HCT116 (cell line): ENCODE measurements around the gene EN2. TPM values are rescaled to one million over a fixed set of nuclear protein-coding genes. Genes with fewer than 3 reads are reported as not detected.

Source experiments
- ATAC-seq: fragments of 200-7000 bp; cut with Tn5 transposase; 2 replicates; pipeline ENCODE4 v1.9.1; 2020; ENCODE audit warnings: mild to moderate bottlenecking, moderate library complexity
- BruUV-seq: library from RNA; stranded (reverse); fragments of 400-500 nt; replicated peaks from 2 replicates; lab custom pipeline; 2021; lab: Mats Ljungman, UMichigan
- CTCF ChIA-PET: fragments of 300-600 bp; sonication (Branson Sonifier 250); formaldehyde crosslinking; loops from one replicate; lab custom pipeline; 2021; ENCODE audit warnings: antibody characterized with exemption; lab: Charles Lee
- POLR2A ChIA-PET: fragments of 300-600, 350-600 bp; sonication (Branson Sonifier 250); formaldehyde crosslinking; loops from one replicate; lab custom pipeline; 2021; ENCODE audit warnings: antibody characterized with exemption; lab: Charles Lee
- RAD21 ChIA-PET, 2 experiments: fragments of 300-600 bp; sonication (Branson Sonifier 250); formaldehyde crosslinking; loops; one replicate each; lab custom pipeline; 2023; ENCODE audit warnings: low total read pairs in 2 of 2; ENCODE audit not compliant: uncharacterized antibody in 2 of 2, unreplicated experiment in 2 of 2, low non-redundant PET in 1 of 2; lab: Charles Lee
- DNase-seq: peaks from one replicate; pipeline ENCODE4 v3.0.0-alpha.2; 2010; ENCODE audit warnings: low read depth, low spot score
- H2AFZ ChIP-seq: fragments of 200-600 bp; shearing (Covaris generic), sonication (generic); 2 replicates; pipeline ENCODE4 v1.6.1; 2017; ENCODE audit warnings: low read depth, mixed run types, mixed read lengths, antibody characterized with exemption, low read length; ENCODE audit not compliant: poor library complexity, severe bottlenecking
- H3K27ac ChIP-seq: 2 replicates; pipeline ENCODE4 v1.5.1; 2012; ENCODE audit warnings: low read depth, low read length
- H3K27me3 ChIP-seq: fragments of 200-600 bp; sonication (generic); 2 replicates; pipeline ENCODE4 v1.6.1; 2016; ENCODE audit warnings: mixed run types, low read length, mixed read lengths; ENCODE audit not compliant: insufficient read depth
- H3K36me3 ChIP-seq, 2 experiments: fragments of 200-500 bp in 1 of 2; fragments of 200-600 bp in 1 of 2; sonication (Bioruptor generic) in 1 of 2; sonication (generic) in 1 of 2; 2 replicates each; pipeline versions ENCODE4 v1.5.1 to v1.6.1; 2014 to 2016; ENCODE audit warnings: low read length in 2 of 2, inconsistent platforms in 1 of 2, mixed read lengths in 1 of 2, mixed run types in 1 of 2; ENCODE audit not compliant: insufficient read depth in 2 of 2, control insufficient read depth in 1 of 2
- H3K4me1 ChIP-seq, 2 experiments: fragments of 200-600 bp in 1 of 2; sonication (generic) in 1 of 2; 2 replicates each; pipeline versions ENCODE4 v1.5.1 to v1.6.1; 2012 to 2017; ENCODE audit warnings: low read length in 2 of 2, inconsistent platforms in 1 of 2, mild to moderate bottlenecking in 1 of 2, mixed read lengths in 1 of 2, mixed run types in 1 of 2, moderate library complexity in 1 of 2; ENCODE audit not compliant: insufficient read depth in 2 of 2, control insufficient read depth in 1 of 2
- H3K4me2 ChIP-seq: fragments of 200-600 bp; sonication (generic); 2 replicates; pipeline ENCODE4 v1.6.1; 2017; ENCODE audit warnings: mixed run types, low read length, mixed read lengths
- H3K4me3 ChIP-seq, 2 experiments: fragments of 200-600 bp in 1 of 2; sonication (generic) in 1 of 2; replicated peaks in 1 of 2; 2 replicates each; pipeline ENCODE4 v1.5.1; 2011 to 2016; ENCODE audit warnings: low read length in 2 of 2, control low read depth in 1 of 2, low read depth in 1 of 2, mild to moderate bottlenecking in 1 of 2, mixed read lengths in 1 of 2, mixed run types in 1 of 2
- H3K79me2 ChIP-seq: fragments of 200-600 bp; sonication (generic); 2 replicates; pipeline ENCODE4 v1.6.1; 2017; ENCODE audit warnings: mild to moderate bottlenecking, mixed run types, low read length, moderate library complexity, mixed read lengths; ENCODE audit not compliant: insufficient read depth
- H3K9ac ChIP-seq: fragments of 200-600 bp; sonication (generic); 2 replicates; pipeline ENCODE4 v1.6.1; 2016; ENCODE audit warnings: low read length, mixed read lengths
- H3K9me2 ChIP-seq: fragments of 200-600 bp; sonication (generic), shearing (Covaris generic); 2 replicates; pipeline ENCODE4 v1.6.1; 2017; ENCODE audit warnings: mixed run types, mild to moderate bottlenecking, moderate library complexity; ENCODE audit not compliant: insufficient read depth
- H3K9me3 ChIP-seq, 2 experiments: fragments of 200-500 bp in 1 of 2; fragments of 200-600 bp in 1 of 2; sonication (Bioruptor generic) in 1 of 2; sonication (generic) in 1 of 2; 2 replicates each; pipeline ENCODE4 v1.6.1; 2014 to 2017; ENCODE audit warnings: low read length in 2 of 2, mixed read lengths in 2 of 2, inconsistent platforms in 1 of 2, low read depth in 1 of 2, mild to moderate bottlenecking in 1 of 2, mixed run types in 1 of 2, moderate library complexity in 1 of 2; ENCODE audit not compliant: control insufficient read depth in 1 of 2, insufficient read depth in 1 of 2
- H4K20me1 ChIP-seq: fragments of 200-600 bp; sonication (generic), shearing (Covaris generic); 2 replicates; pipeline ENCODE4 v1.6.1; 2017; ENCODE audit warnings: mixed run types, mild to moderate bottlenecking, moderate library complexity; ENCODE audit not compliant: insufficient read depth
- CBX3 ChIP-seq: IDR thresholded peaks from 2 replicates; pipeline ENCODE4 v1.6.1; 2012; ENCODE audit warnings: low read depth
- CEBPB ChIP-seq: IDR thresholded peaks from 2 replicates; pipeline ENCODE4 v1.6.1; 2012; ENCODE audit warnings: low read depth
- ELF1 ChIP-seq: IDR thresholded peaks from 2 replicates; pipeline ENCODE4 v1.6.1; 2012; ENCODE audit warnings: low read depth, borderline replicate concordance
- EZH2 ChIP-seq: fragments of 200-600 bp; sonication (generic); IDR thresholded peaks from 2 replicates; pipeline ENCODE4 v1.6.1; 2017; ENCODE audit warnings: antibody characterized with exemption, mixed run types
- EZH2phosphoT487 ChIP-seq: fragments of 200-600 bp; IDR thresholded peaks from 2 replicates; pipeline ENCODE4 v1.6.1; 2018; ENCODE audit warnings: antibody characterized with exemption, borderline replicate concordance
- POLR2A ChIP-seq: IDR thresholded peaks from 2 replicates; pipeline ENCODE4 v1.7.0; 2011; ENCODE audit warnings: borderline replicate concordance; ENCODE audit not compliant: insufficient read depth, insufficient read length; ENCODE audit errors: extremely low read depth
- POLR2AphosphoS5 ChIP-seq: IDR thresholded peaks from 2 replicates; pipeline ENCODE4 v1.6.1; 2011; ENCODE audit warnings: mild to moderate bottlenecking, low read depth, low read length, moderate library complexity
- RAD21 ChIP-seq: IDR thresholded peaks from 2 replicates; pipeline ENCODE4 v1.6.1; 2012; ENCODE audit warnings: low read depth, mild to moderate bottlenecking
- SIN3A ChIP-seq: IDR thresholded peaks from 2 replicates; pipeline ENCODE4 v1.6.1; 2012; ENCODE audit warnings: low read depth
- SP1 ChIP-seq: IDR thresholded peaks from 2 replicates; pipeline ENCODE4 v1.6.1; 2012; ENCODE audit warnings: low read depth
- SRF ChIP-seq: IDR thresholded peaks from 2 replicates; pipeline ENCODE4 v1.6.1; 2012; ENCODE audit warnings: low read depth
- intact Hi-C: fragments of 100-400 bp; cut with micrococcal nuclease; formaldehyde crosslinking; loops from 2 replicates; pipeline ENCODE4 v1.10.0; 2022
- total RNA-seq: library from RNA; stranded (reverse); gene quantifications from one replicate; pipeline ENCODE4 v1.2.1, GENCODE V29; 2021; ENCODE audit not compliant: unreplicated experiment
- TF ChIP-seq, protein P1 (sequence below): IDR thresholded peaks from 2 replicates; pipeline ENCODE4 v1.6.1; 2011; ENCODE audit warnings: mild to moderate bottlenecking, low read length, moderate library complexity; ENCODE audit not compliant: insufficient replicate concordance; ENCODE audit errors: extremely low read depth
- TF ChIP-seq, protein P2 (sequence below), 3 experiments: fragments of 200-600 bp in 1 of 3; sonication (generic) in 1 of 3; IDR thresholded peaks in 2 of 3; conservative IDR thresholded peaks in 1 of 3; 2 replicates each; pipeline ENCODE4 v1.5.1; 2012 to 2017; ENCODE audit warnings: low read depth in 2 of 3, low read length in 2 of 3, antibody characterized with exemption in 1 of 3, borderline replicate concordance in 1 of 3, control low read depth in 1 of 3, mild to moderate bottlenecking in 1 of 3, mixed read lengths in 1 of 3, mixed run types in 1 of 3, moderate library complexity in 1 of 3; ENCODE audit not compliant: insufficient read depth in 1 of 3

The EN2 gene
- total RNA-seq, 1 experiment from 2014 or later, result 0.32 TPM

DNA sequence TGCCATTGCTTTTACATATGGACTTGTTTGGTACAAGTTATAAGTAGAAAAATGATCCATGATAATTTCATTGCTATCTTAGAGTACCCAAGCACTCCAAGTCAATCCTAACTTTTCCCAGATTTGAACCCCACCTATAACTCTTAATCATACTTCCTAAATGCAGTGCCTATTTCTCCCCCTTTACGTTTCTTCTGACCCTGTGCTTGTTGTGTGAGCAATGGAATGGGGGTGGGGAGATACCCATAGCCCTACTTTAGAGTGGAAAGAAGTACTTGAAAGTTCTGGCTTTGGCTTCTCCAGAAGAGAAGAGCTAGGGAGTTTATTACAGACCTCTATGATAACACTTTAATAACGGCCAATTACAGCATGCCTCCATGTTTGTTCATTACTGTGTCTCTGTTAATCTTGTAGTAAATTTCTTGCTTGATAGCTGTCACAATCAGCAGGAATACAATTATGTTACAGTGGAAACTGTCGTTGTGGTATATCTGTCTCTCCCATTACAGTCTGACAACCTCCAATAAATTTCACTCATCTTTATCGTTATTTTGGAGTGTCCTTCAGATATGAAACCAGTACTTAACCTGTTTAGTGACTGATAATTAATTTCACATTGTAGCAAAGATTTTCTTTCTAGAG, 54.4 kb downstream of the EN2 start:
- H3K36me3 ChIP-seq, result no peaks in the 10 kb centered on the region
- DNase-seq (no peak), ATAC-seq (no peak)
- H3K27ac ChIP-seq, result no peak overlapping the region
- no peaks in the 10 kb centered on the region for H3K4me1 ChIP-seq
- POLR2A ChIA-PET, result no interaction called here
- no peak overlapping the region for H3K9ac ChIP-seq
- no peaks in the 10 kb centered on the region for H3K9me2 ChIP-seq
- no TSS peak for BruUV-seq
- H2AFZ ChIP-seq, result no peak overlapping the region
- no peak overlapping the region for H3K4me2 ChIP-seq
- no peak for TF ChIP-seq CBX3
- no peak for TF ChIP-seq SRF
- no peak for TF ChIP-seq RAD21
- TF ChIP-seq POLR2A, result no peak
- TF ChIP-seq EZH2phosphoT487, result no peak
- no peak for TF ChIP-seq POLR2AphosphoS5
- no peak for TF ChIP-seq EZH2
- TF ChIP-seq CEBPB, result no peak
- RAD21 ChIA-PET, result no interaction called here
- H4K20me1 ChIP-seq, result no peaks in the 10 kb centered on the region
- CTCF ChIA-PET, result no interaction called here
- H3K9me3 ChIP-seq, result no peaks in the 10 kb centered on the region
- no peaks in the 10 kb centered on the region for H3K79me2 ChIP-seq
- H3K27me3 ChIP-seq, result peaks cover 50% of the 10 kb centered on the region
- intact Hi-C loops, result no loop called here
- no peak overlapping the region for H3K4me3 ChIP-seq

DNA sequence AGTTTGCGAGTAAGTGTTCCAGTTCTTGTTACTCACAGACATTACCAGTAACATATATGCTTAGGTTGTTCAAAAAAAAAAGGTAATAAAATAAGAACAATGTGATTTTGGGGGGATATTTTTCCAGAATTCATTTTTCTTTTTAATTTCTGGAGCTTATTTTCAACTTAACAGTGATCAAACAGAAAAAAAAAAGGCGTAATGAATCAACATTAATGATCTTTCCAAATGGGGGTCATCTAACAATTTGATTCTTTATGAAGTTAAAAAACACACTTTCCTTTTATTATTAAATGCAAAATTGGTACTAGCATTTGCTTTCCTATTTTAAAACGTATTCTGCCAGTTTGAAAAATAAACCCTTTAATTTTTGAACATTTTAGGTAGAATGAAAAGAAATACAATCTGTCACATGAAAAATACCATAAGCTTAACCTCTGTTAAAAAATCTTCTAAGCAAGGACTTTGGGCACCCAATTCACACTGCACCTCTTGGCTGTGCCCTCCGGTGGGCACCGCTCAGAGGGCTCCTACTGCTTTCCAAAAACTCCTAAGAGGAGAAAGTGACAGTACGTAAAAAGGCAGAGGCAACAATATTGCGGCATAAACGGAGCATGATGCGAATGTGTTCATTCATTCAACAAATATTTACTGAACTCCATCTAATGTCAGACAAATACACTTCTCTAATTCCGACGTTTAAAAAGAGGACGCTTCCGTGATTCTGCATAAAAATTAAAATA, 55.8 kb downstream of the EN2 start:
- TF ChIP-seq SIN3A (no peak), SP1 (no peak), ELF1 (no peak)
- TF ChIP-seq, protein P1, sequence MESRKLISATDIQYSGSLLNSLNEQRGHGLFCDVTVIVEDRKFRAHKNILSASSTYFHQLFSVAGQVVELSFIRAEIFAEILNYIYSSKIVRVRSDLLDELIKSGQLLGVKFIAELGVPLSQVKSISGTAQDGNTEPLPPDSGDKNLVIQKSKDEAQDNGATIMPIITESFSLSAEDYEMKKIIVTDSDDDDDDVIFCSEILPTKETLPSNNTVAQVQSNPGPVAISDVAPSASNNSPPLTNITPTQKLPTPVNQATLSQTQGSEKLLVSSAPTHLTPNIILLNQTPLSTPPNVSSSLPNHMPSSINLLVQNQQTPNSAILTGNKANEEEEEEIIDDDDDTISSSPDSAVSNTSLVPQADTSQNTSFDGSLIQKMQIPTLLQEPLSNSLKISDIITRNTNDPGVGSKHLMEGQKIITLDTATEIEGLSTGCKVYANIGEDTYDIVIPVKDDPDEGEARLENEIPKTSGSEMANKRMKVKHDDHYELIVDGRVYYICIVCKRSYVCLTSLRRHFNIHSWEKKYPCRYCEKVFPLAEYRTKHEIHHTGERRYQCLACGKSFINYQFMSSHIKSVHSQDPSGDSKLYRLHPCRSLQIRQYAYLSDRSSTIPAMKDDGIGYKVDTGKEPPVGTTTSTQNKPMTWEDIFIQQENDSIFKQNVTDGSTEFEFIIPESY, result no peak
- TF ChIP-seq, protein P2, sequence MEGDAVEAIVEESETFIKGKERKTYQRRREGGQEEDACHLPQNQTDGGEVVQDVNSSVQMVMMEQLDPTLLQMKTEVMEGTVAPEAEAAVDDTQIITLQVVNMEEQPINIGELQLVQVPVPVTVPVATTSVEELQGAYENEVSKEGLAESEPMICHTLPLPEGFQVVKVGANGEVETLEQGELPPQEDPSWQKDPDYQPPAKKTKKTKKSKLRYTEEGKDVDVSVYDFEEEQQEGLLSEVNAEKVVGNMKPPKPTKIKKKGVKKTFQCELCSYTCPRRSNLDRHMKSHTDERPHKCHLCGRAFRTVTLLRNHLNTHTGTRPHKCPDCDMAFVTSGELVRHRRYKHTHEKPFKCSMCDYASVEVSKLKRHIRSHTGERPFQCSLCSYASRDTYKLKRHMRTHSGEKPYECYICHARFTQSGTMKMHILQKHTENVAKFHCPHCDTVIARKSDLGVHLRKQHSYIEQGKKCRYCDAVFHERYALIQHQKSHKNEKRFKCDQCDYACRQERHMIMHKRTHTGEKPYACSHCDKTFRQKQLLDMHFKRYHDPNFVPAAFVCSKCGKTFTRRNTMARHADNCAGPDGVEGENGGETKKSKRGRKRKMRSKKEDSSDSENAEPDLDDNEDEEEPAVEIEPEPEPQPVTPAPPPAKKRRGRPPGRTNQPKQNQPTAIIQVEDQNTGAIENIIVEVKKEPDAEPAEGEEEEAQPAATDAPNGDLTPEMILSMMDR (IDR thresholded peaks at IDR 0.05 in 2 of 3, conservative IDR thresholded peaks at IDR 0.05 in 1 of 3; ENCODE audit: borderline replicate concordance in 1 of 3, insufficient read depth in 1 of 3, low read depth in 2 of 3, low read length in 2 of 3), result no peak
- TF ChIP-seq, all 23 proteins: peak for 0
- Histone ChIP-seq H3K4me3 (no peak overlapping the region), H3K9me3 (no peaks in the 10 kb centered on the region), H3K27ac (no peak overlapping the region), H3K4me1 (no peaks in the 10 kb centered on the region), H3K4me2 (no peak overlapping the region), H2AFZ (no peak overlapping the region), H3K36me3 (no peaks in the 10 kb centered on the region), H3K9ac (no peak overlapping the region), H3K27me3 (peaks cover 50% of the 10 kb centered on the region), H4K20me1 (no peaks in the 10 kb centered on the region), H3K9me2 (no peaks in the 10 kb centered on the region), H3K79me2 (no peaks in the 10 kb centered on the region)
- DNase-seq (no peak), ATAC-seq (no peak)
- BruUV-seq, result no TSS peak
- ChIA-PET RAD21 (no interaction called here), CTCF (no interaction called here), POLR2A (no interaction called here)
- intact Hi-C loops, result loop anchor here (1.0 kb wide), 1 partner anchor 13 kb away; no protein-coding TSS in a partner anchor
